Neural crest cell (in vitro differentiated cells): ENCODE results near the gene RNF130. TPM values are rescaled to one million over a fixed set of nuclear protein-coding genes. Genes with fewer than 3 reads are reported as not detected.

Experiments
- DNase-seq: peaks from one replicate; pipeline ENCODE4 v3.0.0; 2021; ENCODE audit warnings: low read depth, mixed read lengths, low spot score
- H3K27ac Mint-ChIP-seq: one replicate; pipeline ENCODE4 v1.8.0; 2021; ENCODE audit warnings: mild to moderate bottlenecking, mixed read lengths; ENCODE audit not compliant: unreplicated experiment
- H3K27me3 Mint-ChIP-seq: 2 replicates; pipeline ENCODE4 v1.8.0; 2021; ENCODE audit warnings: low read depth, mild to moderate bottlenecking, mixed read lengths
- H3K36me3 Mint-ChIP-seq: 2 replicates; pipeline ENCODE4 v1.8.0; 2021; ENCODE audit warnings: low read depth, mild to moderate bottlenecking, mixed read lengths
- H3K4me1 Mint-ChIP-seq: 2 replicates; pipeline ENCODE4 v1.8.0; 2021; ENCODE audit warnings: mixed read lengths
- H3K4me3 Mint-ChIP-seq: one replicate; pipeline ENCODE4 v1.8.0; 2021; ENCODE audit warnings: mild to moderate bottlenecking, mixed read lengths
- H3K9me3 Mint-ChIP-seq: 2 replicates; pipeline ENCODE4 v1.8.0; 2021; ENCODE audit warnings: mixed read lengths
- CTCF ChIP-seq: fragments of 200-600 bp; sonication (generic); conservative IDR thresholded peaks from 2 replicates; pipeline ENCODE4 v1.5.0; 2021; ENCODE audit warnings: antibody characterized with exemption, mild to moderate bottlenecking
- microRNA-seq: library from miRNA; unstranded; fragments of <30 nt; microRNA quantifications from one replicate; pipeline ENCODE4, GENCODE V29; 2020
- total RNA-seq: library from RNA; stranded (reverse); gene quantifications from 2 replicates; pipeline ENCODE4 v1.2.1, GENCODE V29; 2021

Gene RNF130
- total RNA-seq, 1 donor from 2014 or later: 113 TPM

- peak; percentile 54 for TF ChIP-seq CTCF
- peak; percentile 47 for DNase-seq
- peak within 1 kb of the TSS; percentile 88 for H3K4me3 Mint-ChIP-seq
- H3K36me3 Mint-ChIP-seq: peaks cover 3% of the 10 kb centered on the region
- no peak within 1 kb of the TSS for H3K27ac Mint-ChIP-seq
- H3K9me3 Mint-ChIP-seq: no peaks in the 10 kb centered on the region
- peaks cover 9% of the 10 kb centered on the region for H3K4me1 Mint-ChIP-seq
- H3K27me3 Mint-ChIP-seq: no peaks in the 10 kb centered on the region
These were observed 163.8 kb downstream of the RNF130 start, which contains the start of gene TBC1D9B for GRCh38 chr5:179907556-179908324. Gene TBC1D9B, minus strand, starts transcription at chr5:179907897. Its CDS starts 76 bp downstream, at chr5:179907821.

GRCh38 chr5:179906795-179907555 is 164.6 kb downstream of the RNF130 start:
- H3K36me3 Mint-ChIP-seq: peaks cover 3% of the 10 kb centered on the region
- H3K27me3 Mint-ChIP-seq: no peaks in the 10 kb centered on the region
- peak; percentile 28 for DNase-seq
- peak overlapping the region; percentile 88 for H3K4me3 Mint-ChIP-seq
- peaks cover 9% of the 10 kb centered on the region for H3K4me1 Mint-ChIP-seq
- no peak for TF ChIP-seq CTCF
- H3K9me3 Mint-ChIP-seq: no peaks in the 10 kb centered on the region
- H3K27ac Mint-ChIP-seq: no peak overlapping the region

GRCh38 chr5:179906294-179906794 is 165.2 kb downstream of the RNF130 start:
- H3K27ac Mint-ChIP-seq: no peak overlapping the region

GRCh38 chr5:179905161-179905560 is 166.4 kb downstream of the RNF130 start:
- Mint-ChIP-seq H3K36me3 (peaks cover 3% of the 10 kb centered on the region), H3K4me3 (peak overlapping the region; percentile 65), H3K9me3 (no peaks in the 10 kb centered on the region), H3K27me3 (no peaks in the 10 kb centered on the region), H3K4me1 (peaks cover 9% of the 10 kb centered on the region), H3K27ac (no peak overlapping the region)
- DNase-seq: no peak
- TF ChIP-seq CTCF: no peak

More at GRCh38 chr5:179906294-179906794, 165.2 kb downstream of the RNF130 start:
- no peak for DNase-seq
- Mint-ChIP-seq H3K9me3 (no peaks in the 10 kb centered on the region), H3K4me1 (peaks cover 9% of the 10 kb centered on the region), H3K36me3 (peaks cover 3% of the 10 kb centered on the region), H3K27me3 (no peaks in the 10 kb centered on the region), H3K4me3 (peak overlapping the region; percentile 88)
- TF ChIP-seq CTCF: no peak

Small RNAs within 50 kb of the gene (microRNA-seq; reads per million reads assigned to microRNA genes)
- 3,655 reads per million, percentile 90 among the genes with 10 or more reads in this experiment for gene MIR340

Other genes starting within 250 kb of the RNF130 start
- gene MRNIP, start 212.9 kb downstream of the RNF130 start, total RNA-seq: 40.9 and 42.2 TPM in 2 replicates
- 101 and 107 TPM in 2 replicates for gene TBC1D9B, start 163.9 kb downstream of the RNF130 start, total RNA-seq
- gene RASGEF1C, start 137.5 kb upstream of the RNF130 start, total RNA-seq: 1.7 and 2.0 TPM in 2 replicates
- 36.1 and 36.8 TPM in 2 replicates for gene MAPK9, start 220.3 kb upstream of the RNF130 start, total RNA-seq